Urothelium cell line (cell line): ENCODE measurements around the gene SEMA3A.
A peak's percentile ranks its signal among the peaks of the same experiment; 100 is the strongest.

Source experiments
- DNase-seq: peaks from one replicate; pipeline ENCODE4 v3.0.0; 2011; ENCODE audit warnings: low spot score, mixed read lengths
- FAIRE-seq: peaks from 2 replicates; lab custom pipeline; 2011; peaks lifted over from hg19 to GRCh38; lab: Jason Lieb, UNC

SEMA3A gene

DNA sequence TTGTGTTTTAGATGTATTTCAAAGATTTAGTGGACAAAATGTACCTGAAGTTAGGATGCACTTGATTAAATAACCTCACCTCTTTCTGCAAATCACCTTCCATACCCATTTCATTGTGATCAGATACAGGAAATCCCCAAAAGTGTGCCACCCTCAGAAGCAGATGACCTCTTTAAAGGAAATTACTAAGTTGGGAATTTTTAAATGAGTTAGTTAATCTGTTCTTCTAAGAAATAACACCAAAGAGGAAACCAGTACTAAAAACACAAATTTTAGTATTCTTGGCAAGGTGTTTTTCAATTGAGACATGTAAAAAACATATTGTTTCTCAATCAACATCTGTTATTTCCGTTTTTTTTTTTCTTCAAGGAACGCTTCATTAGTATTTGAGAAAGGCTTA is 4.6 kb upstream of the SEMA3A start:
- FAIRE-seq: no peak
- DNase-seq: no peak

DNA sequence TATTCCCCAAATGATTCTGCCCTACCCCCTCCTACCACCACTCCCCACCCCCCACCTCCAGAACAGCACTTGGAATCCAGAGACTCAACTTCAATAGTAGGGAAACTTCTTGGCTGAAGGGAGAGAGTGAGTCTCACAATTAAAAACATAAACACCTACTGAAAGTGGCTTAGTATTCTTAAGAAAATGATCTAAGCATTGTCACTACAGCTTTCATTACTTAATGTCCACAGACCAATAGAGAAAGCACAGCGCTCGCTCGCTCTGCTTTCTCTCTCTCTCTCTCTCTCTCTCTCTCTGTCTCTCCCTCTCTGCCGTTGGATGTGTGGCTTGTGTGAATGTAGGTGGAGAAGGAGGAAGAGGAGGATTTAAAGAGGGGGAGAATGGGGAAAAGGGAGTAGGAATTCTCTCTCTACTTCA is 1.5 kb upstream of the SEMA3A start:
- FAIRE-seq: no peak
- no peak for DNase-seq

DNA sequence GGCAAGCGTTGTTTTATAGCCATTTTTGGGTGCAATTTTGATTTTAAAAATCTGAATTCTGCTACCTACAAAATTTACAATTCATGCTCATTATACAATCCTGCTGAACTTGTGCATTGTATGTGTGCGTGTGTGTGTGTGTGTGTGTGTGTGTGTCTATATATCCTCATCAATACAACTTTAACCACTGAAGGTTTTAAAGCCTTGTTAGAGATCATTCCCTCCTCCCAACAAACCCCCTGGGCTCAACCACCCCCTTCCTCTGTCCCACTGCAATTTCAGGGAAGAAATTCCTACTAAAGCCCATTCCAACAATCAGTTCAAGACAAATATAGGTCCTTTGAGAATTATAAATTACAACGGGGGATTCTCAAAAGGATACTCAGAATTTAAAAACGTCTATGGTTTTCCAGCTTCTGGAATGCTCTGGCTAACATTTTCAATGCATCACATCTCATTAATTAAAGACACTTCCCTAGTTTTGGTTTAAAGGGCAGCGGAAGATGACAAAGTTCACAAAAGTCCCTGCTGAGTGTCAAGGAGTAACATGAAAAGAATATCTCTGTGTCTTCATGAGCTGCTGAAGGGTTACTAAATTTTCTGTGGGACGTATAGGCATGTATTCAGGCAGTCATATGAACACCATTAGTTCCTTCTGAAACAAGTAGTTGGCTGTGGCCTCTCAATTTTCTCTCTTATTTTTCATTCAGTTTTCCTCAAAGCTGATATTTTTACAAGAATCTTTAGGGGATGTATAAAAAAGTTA is 889 bp upstream of the SEMA3A start:
- DNase-seq: no peak
- FAIRE-seq: no peak

DNA sequence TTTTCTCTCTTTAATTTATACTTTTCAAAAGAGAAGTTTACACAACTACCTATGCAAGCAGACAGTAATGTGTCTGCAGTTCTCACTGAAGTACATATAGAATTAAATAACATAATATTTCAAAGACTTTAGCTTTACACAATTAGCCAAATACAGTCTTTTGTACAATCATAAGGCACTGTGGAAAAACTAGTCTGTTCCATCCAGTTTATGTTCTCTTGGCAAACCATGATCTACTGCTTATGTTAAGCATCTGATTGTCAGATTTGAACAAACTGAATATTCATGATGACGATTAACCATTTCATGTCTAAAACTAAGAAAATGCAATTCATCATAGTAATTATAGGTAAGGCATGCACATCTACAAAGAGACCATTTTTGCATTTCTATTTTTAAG is 842 bp downstream of the SEMA3A start:
- FAIRE-seq (peak; percentile 5), DNase-seq (no peak)

DNA sequence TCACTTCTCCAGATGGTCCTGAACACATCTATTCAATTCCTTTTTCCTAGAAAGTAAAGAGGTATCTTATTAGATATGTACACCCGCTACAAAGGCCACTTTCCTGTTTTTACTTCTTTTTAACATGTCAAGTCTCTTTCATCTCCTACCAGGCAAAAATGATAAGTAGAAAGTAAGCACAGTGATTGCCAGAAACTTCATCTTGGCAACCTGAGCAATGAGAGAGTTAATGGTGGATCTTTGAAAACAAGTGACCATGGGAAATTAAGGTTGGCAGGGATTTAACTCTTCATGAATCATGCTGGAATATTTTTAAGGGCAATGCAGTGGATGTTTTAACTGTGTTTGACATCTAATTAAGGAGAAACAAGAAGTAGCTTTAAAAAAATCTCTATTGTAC is 2.7 kb downstream of the SEMA3A start:
- FAIRE-seq: peak; percentile 5
- DNase-seq: no peak

DNA sequence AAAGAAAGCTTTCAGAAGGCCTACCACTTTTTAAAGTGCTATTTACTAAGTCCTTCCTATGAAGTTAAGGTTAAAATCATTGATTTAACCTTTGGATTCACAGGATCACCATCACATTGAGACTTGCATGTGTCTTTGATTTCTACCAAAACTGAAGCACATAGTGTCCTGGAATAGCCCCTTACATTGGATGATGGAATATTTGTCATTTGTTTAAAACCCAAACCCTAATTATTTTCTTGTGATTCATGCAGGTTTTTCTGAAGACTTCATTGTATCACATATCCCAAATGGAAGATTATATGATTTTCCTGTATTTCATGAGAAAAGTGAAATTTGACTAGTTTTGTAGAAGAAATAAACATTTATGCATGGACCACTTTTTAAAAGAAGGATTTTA is 3.3 kb downstream of the SEMA3A start:
- FAIRE-seq (no peak), DNase-seq (no peak)

DNA sequence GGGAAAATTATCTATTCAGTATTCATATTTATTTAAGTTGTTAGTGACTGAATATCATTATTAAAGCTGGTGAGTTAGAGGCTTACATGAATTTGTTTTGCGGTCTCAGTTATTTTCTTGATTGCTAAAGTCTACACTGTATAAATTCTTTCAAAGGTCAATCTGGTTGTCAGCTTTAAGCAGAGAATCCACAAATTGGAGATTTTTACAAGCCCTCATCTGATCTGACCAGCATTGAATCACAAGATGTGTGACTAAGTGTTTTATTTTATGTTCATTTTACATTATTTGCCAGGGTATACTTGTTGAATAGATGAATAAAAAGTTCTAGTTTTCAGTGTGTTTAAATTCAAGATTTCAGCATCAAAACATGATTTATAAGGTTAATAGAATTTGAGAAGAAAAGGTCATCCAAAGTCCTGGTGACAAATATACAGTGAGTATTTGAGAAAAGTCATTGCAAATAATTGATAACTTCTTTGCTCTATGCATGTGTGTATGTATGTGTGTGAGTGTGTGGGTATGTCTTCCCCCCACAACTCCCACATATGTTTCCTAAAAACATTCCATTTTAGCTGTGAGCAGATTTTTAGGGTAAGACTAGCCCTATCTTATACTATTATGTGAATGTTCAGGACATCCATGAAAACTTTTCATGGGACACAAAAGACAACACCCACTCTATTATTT is 4.4 kb downstream of the SEMA3A start:
- no peak for DNase-seq

DNA sequence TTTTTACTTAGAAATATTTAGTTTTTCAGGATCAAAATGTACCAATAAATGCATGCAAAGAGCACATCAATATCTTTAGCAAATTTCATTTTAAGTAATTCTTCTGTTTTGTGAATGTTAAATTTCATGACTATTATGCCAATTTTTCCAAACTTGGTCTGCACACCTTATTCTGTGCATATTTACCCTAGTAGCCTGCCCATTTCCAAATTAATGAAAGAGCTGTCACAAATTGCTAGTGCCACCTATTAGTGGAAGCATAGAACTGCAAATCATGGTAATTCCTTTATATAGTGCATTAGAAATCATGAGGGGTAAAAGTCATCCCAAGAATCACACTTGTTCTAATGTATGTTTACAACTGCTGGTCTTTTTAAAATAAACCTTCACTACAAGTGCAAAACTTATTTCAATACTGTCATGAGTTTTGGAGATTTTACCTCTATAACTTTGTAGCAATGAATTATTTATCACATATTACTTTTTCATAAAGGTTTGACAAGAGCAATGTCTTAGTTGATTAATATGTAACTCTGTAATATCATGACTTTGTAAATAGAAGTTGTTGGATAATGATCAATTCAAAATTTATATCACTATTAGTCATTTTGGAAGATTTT is 5.7 kb downstream of the SEMA3A start:
- DNase-seq (no peak), FAIRE-seq (peak; percentile 55)

More for the DNA sequence above, 4.4 kb downstream of the SEMA3A start:
- no peak for FAIRE-seq

DNA sequence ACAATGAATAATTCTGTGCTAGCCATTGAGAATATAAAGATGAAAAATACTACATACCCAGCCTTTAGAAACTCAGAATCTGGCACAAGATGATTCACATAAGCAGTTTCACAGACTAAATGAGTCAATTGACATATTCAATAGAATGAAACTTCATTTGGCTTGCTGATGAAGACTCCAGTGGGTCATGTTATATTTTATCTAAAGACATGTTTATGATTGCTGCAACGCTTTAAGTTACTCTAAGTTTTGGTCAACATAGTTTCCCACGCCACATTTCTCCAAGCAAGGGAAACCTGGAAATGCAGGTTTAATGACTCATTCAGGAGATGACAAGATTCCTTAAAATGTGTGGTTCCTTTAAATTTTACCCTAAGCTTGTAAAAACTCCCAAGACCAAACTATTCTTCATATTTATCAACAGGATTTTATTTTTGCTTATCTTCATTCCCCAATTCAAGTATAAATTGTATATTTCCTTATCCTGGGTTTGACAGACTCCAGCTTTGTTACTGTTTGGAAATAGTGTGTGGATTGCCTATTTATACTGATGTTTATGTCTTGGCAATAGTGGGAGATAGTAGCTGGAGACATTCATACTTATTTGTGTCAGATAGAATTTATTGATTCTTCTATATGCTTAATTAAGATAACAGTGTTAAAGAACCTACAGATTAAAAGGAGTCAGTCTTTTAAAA is 6.6 kb downstream of the SEMA3A start:
- DNase-seq (no peak), FAIRE-seq (no peak)

DNA sequence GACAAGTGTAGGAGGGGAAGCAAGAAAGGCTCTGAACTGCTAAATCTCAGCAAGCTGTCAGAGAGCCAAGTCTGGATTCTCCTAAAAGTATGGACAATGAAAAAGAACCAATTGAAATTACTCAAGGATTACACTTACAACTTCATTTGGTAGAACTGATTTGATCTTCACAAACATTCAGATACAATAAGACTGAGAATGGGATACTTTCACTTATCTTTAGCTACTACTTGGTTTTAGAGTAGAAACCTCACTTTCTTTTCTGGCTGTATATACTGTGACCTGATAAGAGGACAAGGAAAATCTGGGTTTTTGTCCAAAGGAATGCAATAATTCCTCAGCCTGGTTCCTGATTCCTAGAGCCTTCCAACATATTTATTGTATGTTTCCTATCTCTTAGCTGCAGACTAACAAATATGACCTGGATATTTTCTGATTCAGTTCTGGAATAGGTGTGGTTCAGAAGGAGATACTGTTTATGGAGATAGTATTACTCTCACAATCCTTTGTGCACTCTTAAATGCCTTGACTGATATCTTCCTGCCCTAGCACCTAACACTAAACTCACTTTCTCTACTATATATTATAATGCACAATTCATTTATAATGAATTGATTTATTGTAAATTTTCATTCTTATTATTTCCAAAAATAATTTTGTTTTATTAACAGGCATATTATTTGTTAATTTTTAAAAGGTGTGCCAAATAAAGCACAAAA is 7.3 kb downstream of the SEMA3A start:
- FAIRE-seq (peak; percentile 71), DNase-seq (no peak)

DNA sequence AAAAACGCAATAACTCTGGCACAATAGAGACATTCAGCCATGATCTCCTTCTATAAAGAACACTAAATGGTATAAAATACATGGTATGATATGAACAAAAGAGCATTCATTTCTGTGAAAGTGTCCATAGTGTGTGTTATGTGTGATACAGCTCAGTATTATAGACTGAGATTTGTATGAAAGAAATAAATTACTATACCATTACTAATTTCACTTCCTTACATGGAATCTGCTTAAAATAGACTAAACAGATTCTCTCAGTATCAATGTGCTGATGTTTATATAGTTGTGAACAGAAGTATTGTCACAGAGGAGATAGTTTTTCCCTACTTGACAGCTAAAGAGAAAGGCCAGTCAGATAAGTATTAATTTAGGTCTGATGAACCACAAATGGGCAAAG is 10.8 kb downstream of the SEMA3A start:
- FAIRE-seq: no peak
- DNase-seq: no peak

DNA sequence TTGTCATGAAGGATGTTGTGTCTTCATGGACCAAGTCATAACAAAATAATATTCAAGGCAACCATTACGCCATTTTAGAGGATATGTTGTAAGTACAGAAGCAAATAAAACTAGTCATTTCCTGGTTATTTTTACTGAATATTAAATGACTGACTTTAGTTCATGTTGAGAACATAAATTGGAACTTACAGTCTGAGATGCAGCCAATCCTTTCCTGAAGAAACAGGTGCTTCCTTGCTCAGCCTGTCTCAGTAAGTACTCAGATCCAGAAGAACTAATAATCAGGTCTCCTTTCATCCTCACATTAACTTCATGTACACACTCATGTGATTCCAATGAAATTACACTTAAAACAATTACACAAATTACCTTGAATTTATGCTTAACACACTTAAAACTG is 12.3 kb downstream of the SEMA3A start:
- DNase-seq (no peak), FAIRE-seq (no peak)

DNA sequence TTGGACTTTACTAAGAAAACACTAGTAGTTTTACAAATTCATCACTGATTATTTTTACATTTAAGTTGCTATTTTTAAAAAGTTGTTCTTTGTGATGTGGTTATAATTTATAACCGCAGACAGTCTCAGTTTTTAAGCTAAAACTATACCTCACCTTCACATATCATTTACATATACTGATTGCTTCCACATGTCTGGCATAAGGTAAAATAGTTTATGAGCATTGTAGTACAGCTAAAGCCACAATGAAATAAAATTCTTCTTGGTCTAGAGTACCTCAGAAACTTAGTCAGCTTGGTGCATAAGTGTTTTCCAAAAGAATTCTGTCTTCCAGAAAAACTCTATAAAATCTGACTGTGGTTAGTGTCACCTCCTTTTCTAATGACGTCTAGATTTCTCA is 13.0 kb downstream of the SEMA3A start:
- no peak for FAIRE-seq
- DNase-seq: no peak

DNA sequence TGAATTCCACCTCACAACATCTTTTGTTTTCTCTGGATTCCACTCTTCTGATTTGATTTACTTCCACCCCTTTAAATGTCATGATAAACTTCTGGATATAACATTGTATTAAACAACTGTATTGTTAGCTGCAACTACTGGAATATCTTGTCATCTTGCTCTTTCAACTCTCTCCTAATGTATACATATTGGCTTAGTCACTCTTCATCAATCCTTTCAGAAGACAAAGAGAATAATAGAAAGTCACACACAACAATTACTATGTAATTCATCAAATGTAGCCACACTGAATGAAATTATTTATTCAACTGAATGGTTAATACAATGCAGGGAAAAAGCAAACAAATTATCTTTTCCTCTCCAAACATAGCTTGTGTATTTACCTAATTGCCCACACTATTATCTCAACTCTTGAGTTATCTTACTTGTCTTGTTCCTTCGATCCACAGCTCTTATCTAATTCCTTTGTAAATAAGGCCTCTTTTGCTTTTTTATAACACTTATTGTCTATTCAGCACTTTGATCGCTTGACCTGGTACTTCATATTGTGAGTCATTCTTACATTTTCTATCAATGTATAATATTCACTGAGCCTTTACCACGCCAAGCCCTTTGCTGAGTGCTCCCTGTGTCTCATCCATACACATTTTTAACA is 16.7 kb downstream of the SEMA3A start:
- DNase-seq (no peak), FAIRE-seq (peak; percentile 86)

DNA sequence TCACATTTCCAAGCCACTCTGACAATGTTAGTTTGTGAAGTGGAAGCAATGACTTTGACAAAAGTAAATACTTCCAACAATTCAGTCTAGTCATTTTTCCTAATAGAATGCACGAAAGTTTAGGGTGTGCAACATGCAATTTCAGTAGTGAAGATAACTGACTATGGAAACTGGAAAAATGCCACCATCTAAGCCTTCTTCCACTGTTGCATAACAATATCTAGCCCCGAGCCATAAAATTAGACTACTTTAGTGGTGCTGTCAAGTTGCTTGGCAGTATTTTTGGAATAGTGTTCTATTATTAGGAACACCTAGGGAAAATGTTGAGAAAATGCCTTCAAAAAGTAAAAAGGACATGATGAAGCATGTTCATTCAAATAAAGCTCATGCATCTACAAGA is 17.9 kb downstream of the SEMA3A start:
- DNase-seq (no peak), FAIRE-seq (no peak)

DNA sequence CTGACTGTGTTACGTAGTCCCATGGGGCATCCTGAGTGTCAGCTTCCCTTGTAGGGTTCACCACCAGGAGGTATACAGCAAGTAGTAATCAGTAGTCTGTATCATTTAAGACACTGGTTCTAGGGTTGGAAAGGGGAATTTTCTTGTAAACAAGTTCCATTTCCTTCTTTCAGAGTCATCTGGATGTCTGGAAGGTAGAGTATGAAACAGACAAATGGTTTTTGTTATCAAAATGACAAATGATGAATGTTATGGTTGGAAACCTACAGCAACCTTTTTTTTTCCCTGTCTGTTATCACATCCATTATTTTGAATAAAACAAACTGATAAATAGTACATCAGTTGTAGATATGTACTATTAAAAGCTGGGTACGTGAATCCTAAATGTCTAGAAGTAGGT is 19.1 kb downstream of the SEMA3A start:
- DNase-seq (no peak), FAIRE-seq (no peak)

DNA sequence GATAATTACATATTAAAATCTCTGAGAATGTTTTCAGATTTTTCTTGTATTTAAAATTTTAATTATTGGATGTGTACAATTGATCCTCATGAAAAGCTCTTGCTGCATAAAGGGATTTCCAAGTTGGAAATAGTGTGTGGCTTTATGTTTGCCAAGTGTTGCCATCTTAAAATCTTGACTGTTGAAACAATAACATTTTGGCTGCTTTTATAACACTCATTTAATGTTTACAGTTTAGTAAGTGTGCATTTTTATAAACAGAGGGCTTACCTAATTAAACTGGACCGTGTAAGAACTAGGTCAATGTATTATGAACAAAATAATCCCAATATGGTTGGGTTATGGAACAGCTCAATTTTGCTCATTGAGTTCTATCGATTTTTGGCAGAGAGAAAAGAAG is 23.9 kb downstream of the SEMA3A start:
- no peak for DNase-seq
- FAIRE-seq: no peak

DNA sequence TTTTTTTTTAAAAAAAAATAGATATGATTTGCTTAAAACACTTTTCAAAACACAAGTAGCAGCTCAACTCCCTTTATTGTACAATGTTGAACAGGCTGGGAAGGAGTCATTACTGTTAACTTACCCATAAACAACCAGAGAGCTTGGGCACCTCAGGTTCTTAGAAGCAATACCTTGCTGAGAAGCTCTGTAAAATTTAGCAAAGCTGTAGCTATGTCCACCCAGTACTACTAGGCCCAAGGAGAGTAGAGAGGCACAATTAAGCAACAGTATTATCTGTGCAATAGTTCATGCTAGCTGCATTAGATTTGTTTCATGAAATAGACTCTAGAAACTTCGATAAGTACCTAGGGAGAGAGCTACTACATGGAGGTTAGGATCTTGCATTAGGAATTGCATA is 32.0 kb downstream of the SEMA3A start:
- DNase-seq: no peak
- FAIRE-seq: no peak

DNA sequence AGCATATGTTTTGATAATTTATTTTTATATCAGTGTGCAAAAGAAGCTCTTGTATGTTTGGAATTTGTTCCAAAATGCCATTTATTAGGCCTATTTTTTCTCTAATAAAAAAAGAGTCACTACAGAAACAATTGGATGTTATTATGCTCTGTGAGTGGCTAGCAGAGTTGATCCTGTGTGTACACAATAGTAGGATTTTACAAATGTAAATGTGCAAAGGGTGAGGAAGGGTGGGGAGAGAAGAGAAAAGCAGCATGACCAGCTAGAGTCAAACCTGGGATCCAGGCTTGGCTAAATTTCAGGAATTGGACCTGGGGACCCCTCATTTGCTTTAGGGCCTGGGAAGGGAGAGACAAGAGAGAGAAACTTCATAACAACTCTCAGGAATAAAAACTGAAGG is 32.5 kb downstream of the SEMA3A start:
- DNase-seq: no peak
- no peak for FAIRE-seq

DNA sequence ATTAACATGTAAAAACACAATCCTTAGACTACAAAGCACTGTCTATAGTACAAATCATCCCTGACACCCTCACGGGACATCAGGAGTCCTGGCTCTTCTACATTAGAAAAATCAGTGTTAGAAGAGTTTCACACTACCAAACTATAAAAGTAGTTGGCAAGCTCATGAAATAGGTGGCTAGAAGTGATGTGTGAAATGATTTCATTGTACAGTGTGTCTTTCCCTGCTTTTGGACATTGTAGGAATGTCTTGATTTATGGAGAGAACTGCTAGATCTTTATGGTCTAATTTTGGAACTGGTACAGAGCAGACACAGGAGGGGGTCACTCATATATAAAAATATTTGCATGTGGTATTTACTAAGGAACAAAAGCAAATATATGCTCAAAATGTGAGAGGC is 33.2 kb downstream of the SEMA3A start:
- FAIRE-seq (no peak), DNase-seq (no peak)
